ENCODE results near the gene CCM2L. TPM values are rescaled to one million over a fixed set of nuclear protein-coding genes. Genes with fewer than 3 reads are reported as not detected.

Gene CCM2L
- polyA plus RNA-seq, 1 of the 3 experiments (the other 2 are of a cell fraction): not detected

DNA sequence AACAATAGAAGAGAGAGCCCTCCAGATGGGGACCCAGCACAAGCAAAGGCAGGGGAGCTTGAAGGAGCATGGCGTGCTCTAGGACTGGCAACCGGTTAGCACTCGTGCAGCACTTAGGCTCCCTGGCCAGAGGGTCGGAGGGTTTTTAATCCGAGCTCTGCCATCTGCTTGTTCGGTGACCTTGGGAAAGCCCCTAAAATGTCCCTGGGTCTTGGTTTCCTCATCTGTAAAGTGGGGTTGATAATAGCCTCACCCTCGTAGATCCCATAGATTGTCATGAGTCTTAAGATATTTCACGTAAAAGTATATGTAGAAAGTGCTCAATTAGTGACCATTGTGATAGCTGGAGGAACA is 25.2 kb downstream of the CCM2L start:
- WGBS (ENCODE audit: low lambda C conversion rate): 56% methylated on average over 5 of the region's 8 CpGs
- Histone ChIP-seq H3K9me2 (no peaks in the 10 kb centered on the region), H2AFZ (ENCODE audit: low read depth) (no peak overlapping the region), H3K36me3 (replicated peaks in 1 of 2; ENCODE audit: control insufficient read depth in 1 of 2, insufficient read depth in 2 of 2, low read length in 1 of 2) (no peaks in the 10 kb centered on the region), H3K9me3 (no peaks in the 10 kb centered on the region), H3K9ac (no peak overlapping the region), H3F3A (replicated peaks; ENCODE audit: insufficient read depth) (peaks cover 4% of the 10 kb centered on the region), H3K27me3 (ENCODE audit: insufficient read depth) (peaks cover 38% of the 10 kb centered on the region), H3K27ac (ENCODE audit: low read depth in 2 of 2, low read length in 1 of 2) (no peak overlapping the region), H3K4me1 (ENCODE audit: control insufficient read depth in 1 of 2, insufficient read depth in 2 of 2, low read depth in 1 of 2, low read length in 1 of 2) (peaks cover 0 to 5% of the 10 kb centered on the region in 2 experiments; a peak in 1 of 4 replicates), H3K79me2 (ENCODE audit: insufficient read depth) (no peaks in the 10 kb centered on the region), H4K20me1 (ENCODE audit: insufficient read depth) (no peaks in the 10 kb centered on the region), H3K4me2 (no peak overlapping the region), H3K4me3 (ENCODE audit: low read depth in 2 of 2, low read length in 1 of 2) (no peak overlapping the region)
- CTCF ChIA-PET: interaction anchor here (0.6 to 9.8 kb wide), 12 partner anchors 12 to 617 kb away, joined by 3 to 170 read pairs (median 4); no protein-coding TSS in a partner anchor
- no peak for DNase-seq
- POLR2A ChIA-PET: no interaction called here
- TF ChIP-seq, protein P1, sequence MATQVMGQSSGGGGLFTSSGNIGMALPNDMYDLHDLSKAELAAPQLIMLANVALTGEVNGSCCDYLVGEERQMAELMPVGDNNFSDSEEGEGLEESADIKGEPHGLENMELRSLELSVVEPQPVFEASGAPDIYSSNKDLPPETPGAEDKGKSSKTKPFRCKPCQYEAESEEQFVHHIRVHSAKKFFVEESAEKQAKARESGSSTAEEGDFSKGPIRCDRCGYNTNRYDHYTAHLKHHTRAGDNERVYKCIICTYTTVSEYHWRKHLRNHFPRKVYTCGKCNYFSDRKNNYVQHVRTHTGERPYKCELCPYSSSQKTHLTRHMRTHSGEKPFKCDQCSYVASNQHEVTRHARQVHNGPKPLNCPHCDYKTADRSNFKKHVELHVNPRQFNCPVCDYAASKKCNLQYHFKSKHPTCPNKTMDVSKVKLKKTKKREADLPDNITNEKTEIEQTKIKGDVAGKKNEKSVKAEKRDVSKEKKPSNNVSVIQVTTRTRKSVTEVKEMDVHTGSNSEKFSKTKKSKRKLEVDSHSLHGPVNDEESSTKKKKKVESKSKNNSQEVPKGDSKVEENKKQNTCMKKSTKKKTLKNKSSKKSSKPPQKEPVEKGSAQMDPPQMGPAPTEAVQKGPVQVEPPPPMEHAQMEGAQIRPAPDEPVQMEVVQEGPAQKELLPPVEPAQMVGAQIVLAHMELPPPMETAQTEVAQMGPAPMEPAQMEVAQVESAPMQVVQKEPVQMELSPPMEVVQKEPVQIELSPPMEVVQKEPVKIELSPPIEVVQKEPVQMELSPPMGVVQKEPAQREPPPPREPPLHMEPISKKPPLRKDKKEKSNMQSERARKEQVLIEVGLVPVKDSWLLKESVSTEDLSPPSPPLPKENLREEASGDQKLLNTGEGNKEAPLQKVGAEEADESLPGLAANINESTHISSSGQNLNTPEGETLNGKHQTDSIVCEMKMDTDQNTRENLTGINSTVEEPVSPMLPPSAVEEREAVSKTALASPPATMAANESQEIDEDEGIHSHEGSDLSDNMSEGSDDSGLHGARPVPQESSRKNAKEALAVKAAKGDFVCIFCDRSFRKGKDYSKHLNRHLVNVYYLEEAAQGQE (IDR thresholded peaks at IDR 0.05; ENCODE audit: low read depth, low read length): no peak
- TF ChIP-seq CHD2 (IDR thresholded peaks at IDR 0.05; ENCODE audit: low read length, partially characterized antibody): no peak

DNA sequence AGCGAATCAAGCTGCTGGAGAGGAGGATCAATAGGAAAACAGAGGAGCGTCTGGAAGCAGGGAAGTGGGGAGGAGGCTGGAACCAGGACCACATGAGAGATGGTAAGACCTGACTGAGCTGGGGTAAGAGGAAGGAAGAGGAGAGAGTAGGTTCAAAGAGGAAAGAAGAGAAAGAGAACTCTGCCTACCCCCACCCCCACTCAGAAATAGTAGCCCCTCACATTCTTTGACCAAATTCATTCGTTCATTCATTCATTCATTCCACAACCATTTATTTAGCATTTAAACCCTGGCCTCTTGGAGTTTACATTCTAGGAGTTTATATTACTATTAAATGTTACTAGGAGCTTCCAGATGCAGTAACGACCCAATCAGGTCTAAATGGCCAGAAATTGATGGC is 26.0 kb downstream of the CCM2L start:
- Histone ChIP-seq H3K9ac (no peak overlapping the region), H3K4me2 (no peak overlapping the region), H3K79me2 (ENCODE audit: insufficient read depth) (no peaks in the 10 kb centered on the region), H3K9me2 (no peaks in the 10 kb centered on the region), H3K36me3 (replicated peaks in 1 of 2; ENCODE audit: control insufficient read depth in 1 of 2, insufficient read depth in 2 of 2, low read length in 1 of 2) (no peaks in the 10 kb centered on the region), H3K9me3 (no peaks in the 10 kb centered on the region), H2AFZ (ENCODE audit: low read depth) (no peak overlapping the region), H4K20me1 (ENCODE audit: insufficient read depth) (no peaks in the 10 kb centered on the region), H3K27ac (ENCODE audit: low read depth in 2 of 2, low read length in 1 of 2) (no peak overlapping the region), H3K27me3 (ENCODE audit: insufficient read depth) (peaks cover 41% of the 10 kb centered on the region), H3K4me3 (ENCODE audit: low read depth in 2 of 2, low read length in 1 of 2) (no peak overlapping the region), H3F3A (replicated peaks; ENCODE audit: insufficient read depth) (peaks cover 4% of the 10 kb centered on the region), H3K4me1 (ENCODE audit: control insufficient read depth in 1 of 2, insufficient read depth in 2 of 2, low read depth in 1 of 2, low read length in 1 of 2) (peaks cover 0 to under 1% of the 10 kb centered on the region in 2 experiments; a peak in 1 of 4 replicates)
- TF ChIP-seq TAF1 (IDR thresholded peaks at IDR 0.05; ENCODE audit: borderline replicate concordance, low read depth, low read length) (no peak), YY1 (IDR thresholded peaks at IDR 0.05; ENCODE audit: low read depth) (no peak), RAD21 (IDR thresholded peaks at IDR 0.05; ENCODE audit: low read length) (no peak), NRF1 (IDR thresholded peaks at IDR 0.05; ENCODE audit: low read depth, low read length) (no peak), ELF1 (IDR thresholded peaks at IDR 0.05) (no peak), CHD2 (IDR thresholded peaks at IDR 0.05; ENCODE audit: low read length, partially characterized antibody) (no peak), ZBTB33 (IDR thresholded peaks at IDR 0.05; ENCODE audit: borderline replicate concordance, low read depth) (no peak), GABPA (IDR thresholded peaks at IDR 0.05; ENCODE audit: low read depth) (no peak), USF1 (IDR thresholded peaks at IDR 0.05; ENCODE audit: borderline replicate concordance, low read depth) (no peak), MXI1 (IDR thresholded peaks at IDR 0.05; ENCODE audit: low read depth, low read length) (no peak), MEF2A (IDR thresholded peaks at IDR 0.05; ENCODE audit: borderline replicate concordance, low read depth) (no peak), TCF12 (IDR thresholded peaks at IDR 0.05) (no peak), POLR2AphosphoS5 (IDR thresholded peaks at IDR 0.05; ENCODE audit: low read depth, low read length) (no peak)
- TF ChIP-seq, protein P2, sequence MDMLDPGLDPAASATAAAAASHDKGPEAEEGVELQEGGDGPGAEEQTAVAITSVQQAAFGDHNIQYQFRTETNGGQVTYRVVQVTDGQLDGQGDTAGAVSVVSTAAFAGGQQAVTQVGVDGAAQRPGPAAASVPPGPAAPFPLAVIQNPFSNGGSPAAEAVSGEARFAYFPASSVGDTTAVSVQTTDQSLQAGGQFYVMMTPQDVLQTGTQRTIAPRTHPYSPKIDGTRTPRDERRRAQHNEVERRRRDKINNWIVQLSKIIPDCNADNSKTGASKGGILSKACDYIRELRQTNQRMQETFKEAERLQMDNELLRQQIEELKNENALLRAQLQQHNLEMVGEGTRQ (IDR thresholded peaks at IDR 0.05; ENCODE audit: borderline replicate concordance, low read depth, low read length): no peak
- no peak for DNase-seq
- CTCF ChIA-PET: interaction anchor here (1.2 to 9.8 kb wide), 5 partner anchors 55 to 213 kb away, joined by 3 to 170 read pairs (median 9); no protein-coding TSS in a partner anchor
- POLR2A ChIA-PET: no interaction called here
- WGBS (ENCODE audit: low lambda C conversion rate): 27% methylated on average over 4 of the region's 4 CpGs

All from SK-N-SH (cell line).